K562 (cell line): ENCODE results near the gene OSGEP. TPM values are rescaled to one million over a fixed set of nuclear protein-coding genes. Genes with fewer than 3 reads are reported as not detected.

ENCODE experiments used
- ATAC-seq: fragments of 200-7000 bp; cut with Tn5 transposase; 3 replicates; pipeline ENCODE4 v1.9.1; 2020; ENCODE audit warnings: moderate library complexity
- BruUV-seq: library from RNA; stranded (reverse); fragments of 400-500 nt; replicated peaks from 2 replicates; lab custom pipeline; 2021; lab: Mats Ljungman, UMichigan
- CTCF ChIA-PET: fragments of 300-600 bp; formaldehyde crosslinking; extraction: SDS; loops from one replicate; lab custom pipeline; 2021; ENCODE audit warnings: low intra/inter-chr PET ratio; lab: Yijun Ruan, JAX
- POLR2A ChIA-PET: fragments of 300-600, 350-650 bp; sonication (Branson Sonifier 250); formaldehyde crosslinking; extraction: SDS; loops from one replicate; lab custom pipeline; 2021; ENCODE audit warnings: antibody characterized with exemption, inconsistent platforms; lab: Yijun Ruan, JAX
- DNase-seq, 4 experiments: peaks; one replicate each; pipeline versions ENCODE4 v3.0.0 to v3.0.0-alpha.2; 2011 to 2018; ENCODE audit warnings: low spot score in 3 of 4, mixed read lengths in 3 of 4; ENCODE audit errors: extremely low read depth in 1 of 4
- FAIRE-seq: peaks from 2 replicates; lab custom pipeline; 2011; peaks lifted over from hg19 to GRCh38; lab: Jason Lieb, UNC
- H2AFZ ChIP-seq: 2 replicates; pipeline ENCODE4 v1.6.0; 2011; ENCODE audit warnings: low read depth, low read length, control low read depth, inconsistent platforms
- H3K27ac ChIP-seq: fragments of 200-600 bp; 3 replicates; pipeline ENCODE4 v1.8.0; 2011; ENCODE audit warnings: low read depth, mild to moderate bottlenecking, control low read depth, inconsistent platforms, low read length, moderate library complexity, mixed read lengths; ENCODE audit errors: extremely low read depth
- H3K27me3 ChIP-seq, 2 experiments: fragments of 300-600 bp in 1 of 2; 2 replicates in 1 of 2; 3 replicates in 1 of 2; pipeline versions ENCODE4 v1.6.0 to v1.8.0; 2011; ENCODE audit warnings: inconsistent platforms in 2 of 2, low read length in 2 of 2, mild to moderate bottlenecking in 1 of 2, mixed read lengths in 1 of 2, moderate library complexity in 1 of 2; ENCODE audit not compliant: control insufficient read depth in 2 of 2, insufficient read depth in 2 of 2
- H3K36me3 ChIP-seq: fragments of 300-600 bp; 3 replicates; pipeline ENCODE4 v1.8.0; 2011; ENCODE audit warnings: mild to moderate bottlenecking, low read length, inconsistent platforms; ENCODE audit not compliant: control insufficient read depth, insufficient read depth
- H3K4me1 ChIP-seq, 2 experiments: fragments of 200-600 bp in 1 of 2; replicated peaks in 1 of 2; 2 replicates in 1 of 2; 3 replicates in 1 of 2; pipeline versions ENCODE4 v1.5.1 to v1.8.0; 2011; ENCODE audit warnings: inconsistent platforms in 2 of 2, low read length in 2 of 2, mild to moderate bottlenecking in 1 of 2, mixed read lengths in 1 of 2, moderate library complexity in 1 of 2; ENCODE audit not compliant: control insufficient read depth in 2 of 2, insufficient read depth in 2 of 2
- H3K4me2 ChIP-seq: 2 replicates; pipeline ENCODE4 v1.6.1; 2011; ENCODE audit warnings: low read length, control low read depth, inconsistent platforms, mixed read lengths; ENCODE audit not compliant: insufficient read depth
- H3K4me3 ChIP-seq: fragments of 200-600 bp; sonication (generic), shearing (Covaris generic); 2 replicates; pipeline ENCODE4 v1.5.1; 2016; ENCODE audit warnings: control low read depth, inconsistent platforms
- H3K79me2 ChIP-seq: fragments of 200-600 bp; 3 replicates; pipeline ENCODE4 v1.8.0; 2011; ENCODE audit warnings: low read length, inconsistent platforms; ENCODE audit not compliant: control insufficient read depth, insufficient read depth
- H3K9ac ChIP-seq, 2 experiments: 2 replicates each; pipeline versions ENCODE4 v1.6.0 to v1.6.1; 2011; ENCODE audit warnings: low read depth in 2 of 2, low read length in 2 of 2, control low read depth in 1 of 2, inconsistent platforms in 1 of 2, mild to moderate bottlenecking in 1 of 2, mixed read lengths in 1 of 2; ENCODE audit not compliant: insufficient read depth in 1 of 2
- H3K9me1 ChIP-seq: one replicate; pipeline ENCODE4 v1.6.0; 2011; ENCODE audit warnings: inconsistent platforms, mild to moderate bottlenecking, low read length, moderate library complexity; ENCODE audit not compliant: control insufficient read depth, insufficient read depth
- H3K9me3 ChIP-seq: replicated peaks from 2 replicates; pipeline ENCODE4 v1.5.1; 2011; ENCODE audit warnings: low read depth, low read length, inconsistent platforms; ENCODE audit not compliant: control insufficient read depth, insufficient read depth
- H4K20me1 ChIP-seq: replicated peaks from 2 replicates; pipeline ENCODE4 v1.6.1; 2011; ENCODE audit warnings: low read length, inconsistent platforms, mixed read lengths; ENCODE audit not compliant: control insufficient read depth, insufficient read depth
- C11orf30 ChIP-seq: fragments of 450-650 bp; IDR thresholded peaks from 2 replicates; pipeline ENCODE4 v1.6.1; 2016; ENCODE audit warnings: low read depth, mild to moderate bottlenecking
- EP300 ChIP-seq: IDR thresholded peaks from 2 replicates; pipeline ENCODE4 v1.6.1; 2012; ENCODE audit warnings: low read length, improper control_type of control experiment
- EZH2 ChIP-seq: IDR thresholded peaks from 2 replicates; pipeline ENCODE4 v1.6.1; 2012; ENCODE audit warnings: low read depth, mild to moderate bottlenecking, inconsistent platforms, low read length, borderline replicate concordance
- FOXP4 ChIP-seq: sonication (generic); formaldehyde crosslinking; IDR thresholded peaks from 2 replicates; pipeline ENCODE4 v1.8.0; 2022; ENCODE audit warnings: mild to moderate bottlenecking, missing genetic modification reagents, borderline replicate concordance
- GTF2E2 ChIP-seq: fragments of 200-800 bp; sonication (Bioruptor generic); IDR thresholded peaks from 2 replicates; pipeline ENCODE4 v1.6.1; 2016; ENCODE audit warnings: missing genetic modification characterization, missing compliant biosample characterization
- MED1 ChIP-seq: sonication (generic); formaldehyde crosslinking; IDR thresholded peaks from 2 replicates; pipeline ENCODE4 v1.8.1; 2023; ENCODE audit warnings: missing genetic modification reagents, borderline replicate concordance
- MIER1 ChIP-seq: fragments of 450-650 bp; IDR thresholded peaks from 2 replicates; pipeline ENCODE4 v1.6.1; 2016; ENCODE audit warnings: antibody characterized with exemption, mild to moderate bottlenecking, low read depth
- MTA1 ChIP-seq: fragments of 450-650 bp; IDR thresholded peaks from 2 replicates; pipeline ENCODE4 v1.6.1; 2017; ENCODE audit warnings: borderline replicate concordance
- RBM25 ChIP-seq: fragments of 200-400 bp; formaldehyde crosslinking; IDR thresholded peaks from 2 replicates; pipeline ENCODE4 v1.6.1; 2018; ENCODE audit warnings: low read length, low read depth, moderate library complexity; ENCODE audit not compliant: severe bottlenecking
- SAFB ChIP-seq: fragments of 200-400 bp; formaldehyde crosslinking; IDR thresholded peaks from 2 replicates; pipeline ENCODE4 v1.6.1; 2017; ENCODE audit warnings: low read depth, low read length, borderline replicate concordance
- SMARCA4 ChIP-seq: fragments of 450-650 bp; IDR thresholded peaks from 2 replicates; pipeline ENCODE4 v1.6.1; 2016
- SMARCC2 ChIP-seq: fragments of 450-650 bp; IDR thresholded peaks from 2 replicates; pipeline ENCODE4 v1.6.1; 2017; ENCODE audit warnings: antibody characterized with exemption, moderate library complexity, mild to moderate bottlenecking, low read depth
- WGBS: fragments of 100-300 bp; shearing (Covaris generic); methylation state at CpG from one replicate; pipeline ENCODE4 v1.1.6; 2016; ENCODE audit warnings: low coverage, mixed read lengths; ENCODE audit not compliant: insufficient coverage; ENCODE audit errors: missing lambda C conversion rate; 5-methylcytosine and 5-hydroxymethylcytosine counted together
- in situ Hi-C: fragments of 300-500 bp; cut with MboI; formaldehyde crosslinking; loops from 4 replicates; pipeline ENCODE4 v1.15.0; 2018; ENCODE audit warnings: inconsistent platforms, mixed read lengths
- intact Hi-C: fragments of 100-400 bp; cut with micrococcal nuclease; formaldehyde crosslinking; loops from 2 replicates; pipeline ENCODE4 v1.14.2; 2022
- polyA plus RNA-seq, 8 experiments: library from polyadenylated mRNA; depleted of rRNA in 4 of 8; stranded (reverse) in 5 of 8; unstranded in 3 of 8; fragments of >200 nt; fragmentation: Nextera tagmentation in 2 of 8; fragmentation: Illumina TruSeq in 1 of 8; extraction: Ambion mirVana in 2 of 8; extraction: Trizol in 1 of 8; gene quantifications; 2 replicates each; pipeline versions ENCODE4 v1.2.1 to v1.2.3, GENCODE V29; 2011 to 2014; ENCODE audit warnings: inconsistent platforms in 1 of 8, missing spikeins in 1 of 8
- total RNA-seq, 7 experiments: library from RNA; depleted of rRNA in 6 of 7; stranded (reverse); fragments of >200 nt in 6 of 7; fragmentation: Illumina TruSeq in 2 of 7; extraction: Trizol in 2 of 7; gene quantifications; 2 replicates each; pipeline versions ENCODE4 v1.2.1 to v1.2.3, GENCODE V29; 2011 to 2021; ENCODE audit warnings: low replicate concordance in 1 of 7
- TF ChIP-seq, protein P1 (sequence below): fragments of 450-650 bp; IDR thresholded peaks from 2 replicates; pipeline ENCODE4 v1.6.1; 2017; ENCODE audit warnings: antibody characterized with exemption, mild to moderate bottlenecking

OSGEP gene
- total and polyA plus RNA-seq, 9 of the 15 experiments (the other 6 are each of a cell fraction or from before 2014, with no cell fraction given) = 32.1 to 59.2 (median 44.1) TPM

- peak; percentile 52 for TF ChIP-seq EP300
- TF ChIP-seq RBM25 = no peak
- TF ChIP-seq MTA1 = no peak
- no peak for TF ChIP-seq SAFB
- no peak for TF ChIP-seq SMARCC2
- TF ChIP-seq GTF2E2 (tag) = no peak
- peak; percentile 43; the same call in 1 of the 2 replicates for TF ChIP-seq SMARCA4
- TF ChIP-seq EZH2 = no peak
Observed at GRCh38 chr14:20478894-20479293, 24.3 kb upstream of the OSGEP start (continued).

DNA sequence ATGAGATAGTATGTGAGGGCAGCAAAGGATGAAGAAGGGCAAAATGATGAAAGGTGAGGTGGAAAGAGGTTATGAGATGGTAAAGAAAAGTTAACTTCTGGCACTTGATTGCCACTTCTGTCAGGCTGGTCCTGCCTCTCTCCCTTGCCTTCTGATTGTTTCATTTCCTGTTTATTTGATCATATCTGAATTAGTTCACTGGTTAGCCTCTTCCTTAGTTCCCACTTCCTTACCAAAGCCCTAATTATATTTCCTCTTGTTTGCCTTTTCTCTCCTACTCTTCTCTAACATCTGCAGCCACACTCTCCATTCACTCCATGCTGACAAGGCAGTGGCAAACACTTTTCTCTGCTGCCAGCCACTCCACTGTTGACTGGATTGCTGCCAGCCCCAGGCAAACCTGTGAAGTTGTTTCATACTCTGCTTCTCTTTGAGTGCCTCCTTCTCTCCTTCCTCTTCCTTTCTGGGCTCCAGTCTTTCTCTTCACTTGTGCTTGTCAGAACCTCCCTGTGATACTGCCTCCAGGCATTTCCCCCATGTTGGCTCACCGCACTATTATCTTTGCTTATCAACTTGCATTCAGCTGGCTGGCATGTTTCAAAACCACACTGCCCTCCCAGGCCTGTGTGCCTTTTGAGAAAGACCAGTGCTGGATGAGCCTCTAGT lies 22.7 kb upstream of the OSGEP start:
- CTCF ChIA-PET = no interaction called here
- TF ChIP-seq, protein P1, sequence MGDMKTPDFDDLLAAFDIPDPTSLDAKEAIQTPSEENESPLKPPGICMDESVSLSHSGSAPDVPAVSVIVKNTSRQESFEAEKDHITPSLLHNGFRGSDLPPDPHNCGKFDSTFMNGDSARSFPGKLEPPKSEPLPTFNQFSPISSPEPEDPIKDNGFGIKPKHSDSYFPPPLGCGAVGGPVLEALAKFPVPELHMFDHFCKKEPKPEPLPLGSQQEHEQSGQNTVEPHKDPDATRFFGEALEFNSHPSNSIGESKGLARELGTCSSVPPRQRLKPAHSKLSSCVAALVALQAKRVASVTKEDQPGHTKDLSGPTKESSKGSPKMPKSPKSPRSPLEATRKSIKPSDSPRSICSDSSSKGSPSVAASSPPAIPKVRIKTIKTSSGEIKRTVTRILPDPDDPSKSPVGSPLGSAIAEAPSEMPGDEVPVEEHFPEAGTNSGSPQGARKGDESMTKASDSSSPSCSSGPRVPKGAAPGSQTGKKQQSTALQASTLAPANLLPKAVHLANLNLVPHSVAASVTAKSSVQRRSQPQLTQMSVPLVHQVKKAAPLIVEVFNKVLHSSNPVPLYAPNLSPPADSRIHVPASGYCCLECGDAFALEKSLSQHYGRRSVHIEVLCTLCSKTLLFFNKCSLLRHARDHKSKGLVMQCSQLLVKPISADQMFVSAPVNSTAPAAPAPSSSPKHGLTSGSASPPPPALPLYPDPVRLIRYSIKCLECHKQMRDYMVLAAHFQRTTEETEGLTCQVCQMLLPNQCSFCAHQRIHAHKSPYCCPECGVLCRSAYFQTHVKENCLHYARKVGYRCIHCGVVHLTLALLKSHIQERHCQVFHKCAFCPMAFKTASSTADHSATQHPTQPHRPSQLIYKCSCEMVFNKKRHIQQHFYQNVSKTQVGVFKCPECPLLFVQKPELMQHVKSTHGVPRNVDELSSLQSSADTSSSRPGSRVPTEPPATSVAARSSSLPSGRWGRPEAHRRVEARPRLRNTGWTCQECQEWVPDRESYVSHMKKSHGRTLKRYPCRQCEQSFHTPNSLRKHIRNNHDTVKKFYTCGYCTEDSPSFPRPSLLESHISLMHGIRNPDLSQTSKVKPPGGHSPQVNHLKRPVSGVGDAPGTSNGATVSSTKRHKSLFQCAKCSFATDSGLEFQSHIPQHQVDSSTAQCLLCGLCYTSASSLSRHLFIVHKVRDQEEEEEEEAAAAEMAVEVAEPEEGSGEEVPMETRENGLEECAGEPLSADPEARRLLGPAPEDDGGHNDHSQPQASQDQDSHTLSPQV = 0 out of 2 replicates have a peak, but pooled peaks have one; percentile 20
- TF ChIP-seq C11orf30 (no peak), FOXP4 (CRISPR knock-in tag) (no peak), MED1 (CRISPR knock-in tag) (no peak), MIER1 (no peak)

More for the DNA sequence above, 22.7 kb upstream of the OSGEP start:
- Histone ChIP-seq H3K4me2 (peak overlapping the region; percentile 20; the same call in 1 of the 2 replicates), H3K4me1 (peaks cover 13 to 41% of the 10 kb centered on the region in 2 experiments; a peak in 4 of 5 replicates), H3K36me3 (peaks cover 65% of the 10 kb centered on the region), H3K27ac (peak overlapping the region; percentile 26; the same call in 2 of the 3 replicates), H4K20me1 (0 out of 2 replicates have a peak, but pooled peaks cover 3% of the 10 kb centered on the region), H3K27me3 (no peaks in the 10 kb centered on the region), H3K9me3 (no peaks in the 10 kb centered on the region), H3K9me1 (no peaks in the 10 kb centered on the region), H2AFZ (no peak overlapping the region), H3K4me3 (no peak overlapping the region), H3K79me2 (peaks cover 14% of the 10 kb centered on the region), H3K9ac (peak overlapping the region in 1 of 2 experiments; percentile 15; a peak in 1 of 4 replicates)
- POLR2A ChIA-PET = interaction anchor here (0.8 to 3.2 kb wide), 4 partner anchors 11 to 150 kb away, joined by 3 to 13 read pairs (median 4); partner anchors contain the start of genes APEX1, OSGEP and PIP4P1
- in situ Hi-C loops (no loop called here), intact Hi-C loops (no loop called here)
- FAIRE-seq = peak; percentile 88
- WGBS = 0% methylated on average over 1 of the region's 1 CpG
- peak in 2 of 4 experiments; percentile 51 to 76 for DNase-seq
- peak; percentile 70 for ATAC-seq
- BruUV-seq = no TSS peak
